B cell (primary cell): ENCODE measurements around the gene KIF22. TPM values are rescaled to one million over a fixed set of nuclear protein-coding genes. Genes with fewer than 3 reads are reported as not detected.
A peak's percentile ranks its signal among the peaks of the same experiment; 100 is the strongest.

ENCODE experiments used
- ATAC-seq: fragments of 200-7000 bp; cut with Tn5 transposase; one replicate; pipeline ENCODE4 v1.10.0; 2021; ENCODE audit warnings: low read depth, mild to moderate bottlenecking, moderate number of reproducible peaks, moderate library complexity
- CTCF ChIA-PET: fragments of 350-600 bp; sonication (Branson Sonifier 250); formaldehyde crosslinking; loops from one replicate; lab custom pipeline; 2021; ENCODE audit warnings: antibody characterized with exemption, inconsistent platforms; lab: Charles Lee
- POLR2A ChIA-PET: fragments of 350-600 bp; sonication (Branson Sonifier 250); formaldehyde crosslinking; loops from one replicate; lab custom pipeline; 2021; ENCODE audit warnings: antibody characterized with exemption; lab: Charles Lee
- DNase-seq: peaks from one replicate; pipeline ENCODE4 v3.0.0; 2013
- H2AFZ ChIP-seq: 2 replicates; pipeline ENCODE4 v1.6.1; 2012; ENCODE audit warnings: mild to moderate bottlenecking, low read depth, low read length; ENCODE audit not compliant: insufficient read depth, poor library complexity, severe bottlenecking
- H3K27ac ChIP-seq, 2 donors: 1 replicate in 1 of 2; 2 replicates in 1 of 2; pipeline ENCODE4 v1.5.1; 2012 to 2013; ENCODE audit warnings: low read length in 2 of 2, mild to moderate bottlenecking in 2 of 2, moderate library complexity in 1 of 2
- H3K27me3 ChIP-seq, 4 experiments: fragments of 200-600 bp in 1 of 4; sonication (generic) in 1 of 4; replicated peaks in 1 of 4; 1 replicate in 2 of 4; 2 replicates in 2 of 4; pipeline versions ENCODE4 v1.6.1 to v1.7.0; 2013 to 2016; ENCODE audit warnings: low read length in 3 of 4, mild to moderate bottlenecking in 2 of 4, mixed read lengths in 1 of 4, moderate library complexity in 1 of 4; ENCODE audit not compliant: insufficient read depth in 4 of 4, control insufficient read depth in 3 of 4; ENCODE audit errors: control extremely low read depth in 1 of 4
- H3K36me3 ChIP-seq, 2 experiments: replicated peaks in 1 of 2; 1 replicate in 1 of 2; 2 replicates in 1 of 2; pipeline versions ENCODE4 v1.6.1 to v1.7.1; 2013; ENCODE audit warnings: low read length in 1 of 2; ENCODE audit not compliant: insufficient read depth in 2 of 2, control insufficient read depth in 1 of 2; ENCODE audit errors: control extremely low read depth in 1 of 2, extremely low read depth in 1 of 2
- H3K4me1 ChIP-seq, 2 donors: fragments of 200-600 bp in 1 of 2; sonication (generic) in 1 of 2; 1 replicate in 1 of 2; 2 replicates in 1 of 2; pipeline versions ENCODE4 v1.5.1 to v1.6.1; 2013 to 2017; ENCODE audit warnings: low read length in 2 of 2; ENCODE audit not compliant: control insufficient read depth in 2 of 2, insufficient read depth in 2 of 2
- H3K4me2 ChIP-seq: replicated peaks from 2 replicates; pipeline ENCODE3; 2012; ENCODE audit warnings: mild to moderate bottlenecking, low read depth, low read length; ENCODE audit not compliant: poor library complexity, severe bottlenecking
- H3K4me3 ChIP-seq, 5 experiments: fragments of 200-600 bp in 1 of 5; sonication (generic) in 1 of 5; 1 replicate in 3 of 5; 2 replicates in 2 of 5; pipeline versions ENCODE4 v1.5.1 to v1.7.0; 2011 to 2016; ENCODE audit warnings: low read length in 4 of 5, mild to moderate bottlenecking in 4 of 5, low read depth in 2 of 5, control low read depth in 1 of 5, moderate library complexity in 1 of 5; ENCODE audit not compliant: insufficient read depth in 1 of 5; ENCODE audit errors: control extremely low read depth in 1 of 5, extremely low read depth in 1 of 5
- H3K79me2 ChIP-seq: fragments of 200-600 bp; sonication (generic); one replicate; pipeline ENCODE4 v1.6.0; 2016; ENCODE audit warnings: low read length; ENCODE audit not compliant: control insufficient read depth, insufficient read depth
- H3K9ac ChIP-seq: fragments of 200-600 bp; sonication (generic); 2 replicates; pipeline ENCODE4 v1.6.1; 2017; ENCODE audit warnings: mild to moderate bottlenecking, low read length, moderate library complexity
- H3K9me3 ChIP-seq, 3 donors: one replicate each; pipeline versions ENCODE4 v1.6.1 to v1.7.1; 2013; ENCODE audit warnings: low read length in 2 of 3; ENCODE audit not compliant: control insufficient read depth in 2 of 3, insufficient read depth in 1 of 3; ENCODE audit errors: control extremely low read depth in 1 of 3
- H4K20me1 ChIP-seq: 2 replicates; pipeline ENCODE4 v1.6.0; 2012; ENCODE audit warnings: mild to moderate bottlenecking, low read length; ENCODE audit not compliant: insufficient read depth, control insufficient read depth, poor library complexity, severe bottlenecking
- H3K27ac Mint-ChIP-seq: one replicate; pipeline ENCODE4 v1.8.0; 2021; ENCODE audit warnings: mixed read lengths
- H3K27me3 Mint-ChIP-seq: one replicate; pipeline ENCODE4 v1.8.0; 2021; ENCODE audit warnings: mixed read lengths
- H3K4me1 Mint-ChIP-seq: one replicate; pipeline ENCODE4 v1.8.0; 2021; ENCODE audit warnings: mixed read lengths
- H3K4me3 Mint-ChIP-seq: one replicate; pipeline ENCODE4 v1.8.0; 2021; ENCODE audit warnings: mixed read lengths
- H3K9me3 Mint-ChIP-seq: one replicate; pipeline ENCODE4 v1.8.0; 2022; ENCODE audit warnings: mixed read lengths; ENCODE audit not compliant: insufficient read depth
- CTCF ChIP-seq: fragments of 200-600 bp; IDR thresholded peaks from one replicate; pipeline ENCODE4 v1.8.0; 2022; ENCODE audit warnings: antibody characterized with exemption, mild to moderate bottlenecking
- EZH2 ChIP-seq: IDR thresholded peaks from 2 replicates; pipeline ENCODE4 v1.6.1; 2012; ENCODE audit warnings: borderline replicate concordance, low read depth, mild to moderate bottlenecking, moderate library complexity, low read length; ENCODE audit not compliant: insufficient read depth, poor library complexity, severe bottlenecking
- whole genome bisulfite sequencing: methylation state at CpG from one replicate; pipeline ENCODE4 v1.1.5; 2013; ENCODE audit warnings: missing lambda C conversion rate; ENCODE audit not compliant: insufficient coverage; 5-methylcytosine and 5-hydroxymethylcytosine counted together
- intact Hi-C: fragments of 100-400 bp; cut with micrococcal nuclease; formaldehyde crosslinking; loops from one replicate; pipeline ENCODE4 v1.10.0; 2022
- polyA plus RNA-seq: library from polyadenylated mRNA; depleted of rRNA; stranded (reverse); fragments of >200 nt; gene quantifications from 2 replicates; pipeline ENCODE4 v1.2.3, GENCODE V29; 2012
- total RNA-seq, 2 donors: library from RNA; stranded (reverse); fragments of 120-200 nt in 1 of 2; gene quantifications; 1 replicate in 1 of 2; 2 replicates in 1 of 2; pipeline versions ENCODE4 v1.2.3 to v1.2.4, GENCODE V29; 2013 to 2022

The KIF22 gene
- total and polyA plus RNA-seq, 2 donors (not counting 1 experiment from before 2014, with no cell fraction given): 53.9 to 57.2 TPM

DNA sequence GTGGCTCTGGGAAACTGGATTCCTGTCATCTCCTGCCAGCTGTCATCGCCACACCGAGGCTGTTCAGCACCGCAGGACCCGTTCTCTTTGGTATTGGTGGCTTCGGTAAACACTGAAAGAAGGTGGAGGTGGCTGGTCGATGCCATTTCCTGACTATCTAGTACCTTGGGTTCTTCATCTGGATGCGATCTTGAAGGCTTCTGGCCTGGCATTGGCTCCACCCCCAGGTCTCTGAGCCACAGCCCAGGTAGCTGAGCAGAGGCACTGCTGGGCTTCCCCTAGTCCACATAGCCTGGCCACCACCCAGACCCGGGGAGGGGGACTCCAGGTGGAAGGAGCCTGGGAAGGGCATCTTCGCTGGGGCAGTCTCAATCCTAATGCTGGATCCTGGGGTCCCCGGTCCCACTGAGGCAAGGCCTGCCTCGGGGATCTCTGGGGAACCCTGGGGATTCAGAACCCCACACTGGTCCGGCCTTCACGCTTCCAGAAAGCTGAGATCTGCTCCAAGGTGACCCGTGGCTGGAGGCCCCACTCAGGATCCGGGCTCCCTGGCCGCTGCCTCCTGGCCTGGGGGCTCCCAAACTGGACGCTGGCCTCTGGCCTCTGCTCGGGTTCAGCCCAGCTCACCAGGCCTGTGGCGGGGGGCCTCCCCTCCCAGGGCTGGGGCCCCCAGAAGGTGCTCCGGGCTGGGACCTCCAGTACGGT, 46.6 kb upstream of the KIF22 start:
- H2AFZ ChIP-seq: no peak overlapping the region
- intact Hi-C loops: loop anchor here (2.0 kb wide), 1 partner anchor 43 kb away; no protein-coding TSS in a partner anchor
- H3K9ac ChIP-seq: peak overlapping the region; percentile 99
- CTCF ChIA-PET: interaction anchor here (1.3 kb wide), 2 partner anchors 10 to 46 kb away, joined by 4 to 6 read pairs; no protein-coding TSS in a partner anchor
- H3K4me2 ChIP-seq: peak overlapping the region; percentile 81
- peaks cover 2 to 50% of the 10 kb centered on the region in 2 experiments for H3K36me3 ChIP-seq
- Mint-ChIP-seq H3K4me1 (peaks cover 80% of the 10 kb centered on the region), H3K27me3 (no peaks in the 10 kb centered on the region), H3K27ac (peak overlapping the region; percentile 99), H3K4me3 (peak overlapping the region; percentile 99), H3K9me3 (no peaks in the 10 kb centered on the region)
- 94% methylated on average over 20 of the region's 21 CpGs for WGBS
- no peak for TF ChIP-seq EZH2
- no peak for TF ChIP-seq CTCF
- DNase-seq (no peak), ATAC-seq (no peak)
- POLR2A ChIA-PET: interaction anchor here (0.7 to 3.0 kb wide), 4 partner anchors 12 to 62 kb away, joined by 8 to 15 read pairs (median 12); no protein-coding TSS in a partner anchor
- H3K27me3 ChIP-seq: no peaks in the 10 kb centered on the region
- peaks cover 35% of the 10 kb centered on the region for H4K20me1 ChIP-seq
- H3K79me2 ChIP-seq: peaks cover 75% of the 10 kb centered on the region
- H3K9me3 ChIP-seq: peaks cover 0 to 10% (median 0%) of the 10 kb centered on the region in 3 donors
- peaks cover 59 to 77% of the 10 kb centered on the region in 2 donors for H3K4me1 ChIP-seq
- peak overlapping the region; percentile 25 to 100 (median 97) for H3K4me3 ChIP-seq
- H3K27ac ChIP-seq: peak overlapping the region; percentile 95
